ENCODE results near the gene CHD2. TPM values are rescaled to one million over a fixed set of nuclear protein-coding genes. Genes with fewer than 3 reads are reported as not detected.

The CHD2 gene
- total RNA-seq, 1 donor from 2014 or later = 61.2 TPM

GRCh38 chr15:93033434-93034045, 133.4 kb downstream of the CHD2 start:
- no peak overlapping the region for H3K4me3 ChIP-seq
- intact Hi-C loops (cut with DNase I) = loop anchor here (5.0 to 10.0 kb wide), 2 partner anchors 111 to 944 kb away; no protein-coding TSS in a partner anchor
- peaks cover 16 to 23% of the 10 kb centered on the region in 2 donors for H3K4me1 ChIP-seq
- no peaks in the 10 kb centered on the region for H3K36me3 ChIP-seq
- TF ChIP-seq CTCF (IDR thresholded peaks at IDR 0.05) = no peak
- H3K9me3 ChIP-seq = no peaks in the 10 kb centered on the region
- no peak overlapping the region for H3K27ac ChIP-seq
- no peaks in the 10 kb centered on the region for H3K27me3 ChIP-seq
- DNase-seq (ENCODE audit: low spot score in 2 of 2) = peak in 1 of 2 donors; percentile 62

GRCh38 chr15:93034512-93034911, 134.4 kb downstream of the CHD2 start:
- TF ChIP-seq CTCF (IDR thresholded peaks at IDR 0.05) = no peak
- Histone ChIP-seq H3K27me3 (no peaks in the 10 kb centered on the region), H3K4me3 (no peak overlapping the region), H3K27ac (no peak overlapping the region), H3K9me3 (no peaks in the 10 kb centered on the region), H3K36me3 (no peaks in the 10 kb centered on the region), H3K4me1 (peaks cover 10 to 16% of the 10 kb centered on the region in 2 donors)
- peak in 1 of 2 donors; percentile 28 for DNase-seq (ENCODE audit: low spot score in 2 of 2)
- intact Hi-C loops (cut with DNase I) = loop anchor here (5.0 to 10.0 kb wide), 2 partner anchors 110 to 943 kb away; no protein-coding TSS in a partner anchor

DNA sequence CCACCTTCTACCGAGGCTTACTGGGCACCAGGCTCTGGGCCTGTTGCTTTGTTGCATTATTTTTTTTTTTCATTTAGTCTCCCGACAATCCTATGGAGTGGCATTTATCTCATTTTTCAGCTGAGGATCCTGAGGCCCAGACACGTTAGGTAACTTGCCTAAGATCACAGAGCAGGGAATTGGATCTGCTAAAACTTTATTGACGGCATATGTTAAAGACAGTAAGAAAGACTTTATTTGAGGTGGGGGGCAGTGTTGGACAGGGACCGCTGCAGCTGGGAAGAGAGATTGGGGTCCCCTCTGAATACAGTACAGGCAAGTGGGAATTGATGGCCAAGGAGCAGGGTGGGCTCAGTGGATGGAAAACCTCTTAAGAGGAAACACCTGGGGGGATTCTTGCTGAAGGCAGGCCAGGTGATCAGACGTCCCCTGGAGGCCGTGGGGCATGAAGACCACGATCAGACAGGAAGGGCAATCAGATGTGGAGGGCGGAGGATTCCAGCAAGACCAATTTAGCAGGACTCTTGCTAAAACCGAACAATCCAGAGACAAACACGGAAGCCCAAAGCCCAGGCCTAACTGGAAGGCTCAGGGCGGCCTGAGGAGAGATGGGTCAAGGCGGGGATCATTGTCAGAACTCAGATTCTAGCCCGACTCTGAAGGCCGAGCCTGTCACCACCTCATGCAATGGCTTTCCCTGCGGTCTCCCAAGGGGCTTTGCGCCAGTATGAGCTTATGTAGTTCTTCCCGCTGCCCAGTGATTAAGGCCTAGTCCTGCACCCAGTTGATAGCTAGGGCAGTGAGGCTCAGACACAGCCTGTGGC, 135.2 kb downstream of the CHD2 start:
- no peak overlapping the region for H3K27ac ChIP-seq
- H3K4me3 ChIP-seq = no peak overlapping the region
- no peaks in the 10 kb centered on the region for H3K27me3 ChIP-seq
- no peak for TF ChIP-seq CTCF (IDR thresholded peaks at IDR 0.05)
- H3K36me3 ChIP-seq = no peaks in the 10 kb centered on the region
- intact Hi-C loops (cut with DNase I) = loop anchor here (10.0 kb wide), 1 partner anchor 109 kb away; no protein-coding TSS in a partner anchor
- peaks cover 2 to 8% of the 10 kb centered on the region in 2 donors for H3K4me1 ChIP-seq
- no peaks in the 10 kb centered on the region for H3K9me3 ChIP-seq
- peak in 1 of 2 donors; percentile 53 for DNase-seq (ENCODE audit: low spot score in 2 of 2)

GRCh38 chr15:93035953-93036810, 136.1 kb downstream of the CHD2 start:
- H3K4me1 ChIP-seq = no peaks in the 10 kb centered on the region
- intact Hi-C loops (cut with DNase I) = loop anchor here (10.0 kb wide), 1 partner anchor 109 kb away; no protein-coding TSS in a partner anchor
- H3K4me3 ChIP-seq = no peak overlapping the region
- peak in 1 of 2 donors; percentile 71 for DNase-seq (ENCODE audit: low spot score in 2 of 2)
- H3K36me3 ChIP-seq = no peaks in the 10 kb centered on the region
- peak; percentile 35 to 56 (median 45) for TF ChIP-seq CTCF (IDR thresholded peaks at IDR 0.05)
- no peaks in the 10 kb centered on the region for H3K9me3 ChIP-seq
- no peak overlapping the region for H3K27ac ChIP-seq
- H3K27me3 ChIP-seq = no peaks in the 10 kb centered on the region
